Measurements from ENCODE around the gene AMER2.

DNA sequence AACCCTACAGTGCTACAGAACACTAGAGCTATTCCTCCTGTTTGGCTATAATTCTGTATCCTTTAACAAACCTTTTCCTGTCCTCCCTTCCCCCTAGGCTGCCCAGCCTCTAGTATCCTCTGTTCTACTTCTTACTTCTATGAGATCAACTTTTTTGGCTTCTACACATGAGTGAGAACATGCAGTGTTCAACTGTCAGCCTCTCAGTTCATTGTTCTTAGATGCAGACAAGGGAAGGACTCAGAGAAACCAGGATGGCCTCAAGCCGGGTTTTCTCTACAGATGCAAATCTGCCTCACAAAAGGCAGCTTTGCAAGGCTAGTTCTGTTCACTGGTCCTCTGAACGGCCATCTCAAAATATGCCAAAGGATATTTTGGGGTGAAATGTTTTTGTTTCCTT lies 18.4 kb downstream of the AMER2 start:
- TF ChIP-seq CTCF (IDR thresholded peaks at IDR 0.05 in 2 of 3, conservative IDR thresholded peaks at IDR 0.05 in 1 of 3; ENCODE audit: insufficient read depth in 2 of 3, low read depth in 1 of 3, low read length in 3 of 3), result no peak
- no peak for TF ChIP-seq ZEB2 (IDR thresholded peaks at IDR 0.05)
- TF ChIP-seq, protein P1, sequence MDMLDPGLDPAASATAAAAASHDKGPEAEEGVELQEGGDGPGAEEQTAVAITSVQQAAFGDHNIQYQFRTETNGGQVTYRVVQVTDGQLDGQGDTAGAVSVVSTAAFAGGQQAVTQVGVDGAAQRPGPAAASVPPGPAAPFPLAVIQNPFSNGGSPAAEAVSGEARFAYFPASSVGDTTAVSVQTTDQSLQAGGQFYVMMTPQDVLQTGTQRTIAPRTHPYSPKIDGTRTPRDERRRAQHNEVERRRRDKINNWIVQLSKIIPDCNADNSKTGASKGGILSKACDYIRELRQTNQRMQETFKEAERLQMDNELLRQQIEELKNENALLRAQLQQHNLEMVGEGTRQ (CRISPR knock-in tag; IDR thresholded peaks at IDR 0.05), result no peak
- no peak for TF ChIP-seq CBX3 (IDR thresholded peaks at IDR 0.05; ENCODE audit: borderline replicate concordance in 1 of 2, low read length in 2 of 2)
- no peak for TF ChIP-seq ZNF444 (CRISPR knock-in tag; IDR thresholded peaks at IDR 0.05)

All from K562 (cell line).